ENCODE results near the gene CYB561D2.

DNA sequence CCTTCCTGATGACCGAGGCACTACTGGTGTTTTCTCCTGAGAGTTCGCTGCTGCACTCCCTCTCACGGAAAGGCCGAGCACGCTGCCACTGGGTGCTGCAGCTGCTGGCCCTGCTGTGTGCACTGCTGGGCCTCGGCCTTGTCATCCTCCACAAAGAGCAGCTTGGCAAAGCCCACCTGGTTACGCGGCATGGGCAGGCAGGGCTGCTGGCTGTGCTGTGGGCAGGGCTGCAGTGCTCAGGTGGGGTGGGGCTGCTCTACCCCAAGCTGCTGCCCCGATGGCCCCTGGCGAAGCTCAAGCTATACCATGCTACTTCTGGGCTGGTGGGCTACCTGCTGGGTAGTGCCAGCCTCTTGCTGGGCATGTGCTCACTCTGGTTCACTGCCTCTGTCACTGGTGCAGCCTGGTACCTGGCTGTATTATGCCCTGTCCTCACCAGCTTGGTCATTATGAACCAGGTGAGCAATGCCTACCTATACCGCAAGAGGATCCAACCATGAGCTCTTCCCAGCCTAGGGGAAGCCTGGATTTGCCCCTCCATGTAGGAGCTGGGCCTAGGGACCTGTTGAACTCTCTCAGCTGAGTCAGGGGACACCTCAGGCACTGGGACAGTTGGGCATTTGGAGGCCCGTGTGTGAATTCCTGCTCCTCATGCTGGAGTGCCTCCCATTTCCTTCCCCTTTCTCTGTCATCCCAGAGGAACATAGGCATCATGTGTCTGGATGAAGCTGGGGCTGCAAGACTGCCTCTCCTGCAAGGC, 2.8 kb downstream of the CYB561D2 start:
- TF ChIP-seq, protein P1, sequence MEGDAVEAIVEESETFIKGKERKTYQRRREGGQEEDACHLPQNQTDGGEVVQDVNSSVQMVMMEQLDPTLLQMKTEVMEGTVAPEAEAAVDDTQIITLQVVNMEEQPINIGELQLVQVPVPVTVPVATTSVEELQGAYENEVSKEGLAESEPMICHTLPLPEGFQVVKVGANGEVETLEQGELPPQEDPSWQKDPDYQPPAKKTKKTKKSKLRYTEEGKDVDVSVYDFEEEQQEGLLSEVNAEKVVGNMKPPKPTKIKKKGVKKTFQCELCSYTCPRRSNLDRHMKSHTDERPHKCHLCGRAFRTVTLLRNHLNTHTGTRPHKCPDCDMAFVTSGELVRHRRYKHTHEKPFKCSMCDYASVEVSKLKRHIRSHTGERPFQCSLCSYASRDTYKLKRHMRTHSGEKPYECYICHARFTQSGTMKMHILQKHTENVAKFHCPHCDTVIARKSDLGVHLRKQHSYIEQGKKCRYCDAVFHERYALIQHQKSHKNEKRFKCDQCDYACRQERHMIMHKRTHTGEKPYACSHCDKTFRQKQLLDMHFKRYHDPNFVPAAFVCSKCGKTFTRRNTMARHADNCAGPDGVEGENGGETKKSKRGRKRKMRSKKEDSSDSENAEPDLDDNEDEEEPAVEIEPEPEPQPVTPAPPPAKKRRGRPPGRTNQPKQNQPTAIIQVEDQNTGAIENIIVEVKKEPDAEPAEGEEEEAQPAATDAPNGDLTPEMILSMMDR (conservative IDR thresholded peaks at IDR 0.05; ENCODE audit: low read length) = no peak
- TF ChIP-seq EZH2phosphoT487 (IDR thresholded peaks at IDR 0.05; ENCODE audit: borderline replicate concordance, low read depth, low read length) = no peak
